ENCODE measurements around the gene MDM2. TPM values are rescaled to one million over a fixed set of nuclear protein-coding genes. Genes with fewer than 3 reads are reported as not detected.

The MDM2 gene
- total and polyA plus RNA-seq, 10 of the 15 experiments (the other 5 are each of a cell fraction or from before 2014, with no cell fraction given) = 48.2 to 174 (median 85.0) TPM

DNA sequence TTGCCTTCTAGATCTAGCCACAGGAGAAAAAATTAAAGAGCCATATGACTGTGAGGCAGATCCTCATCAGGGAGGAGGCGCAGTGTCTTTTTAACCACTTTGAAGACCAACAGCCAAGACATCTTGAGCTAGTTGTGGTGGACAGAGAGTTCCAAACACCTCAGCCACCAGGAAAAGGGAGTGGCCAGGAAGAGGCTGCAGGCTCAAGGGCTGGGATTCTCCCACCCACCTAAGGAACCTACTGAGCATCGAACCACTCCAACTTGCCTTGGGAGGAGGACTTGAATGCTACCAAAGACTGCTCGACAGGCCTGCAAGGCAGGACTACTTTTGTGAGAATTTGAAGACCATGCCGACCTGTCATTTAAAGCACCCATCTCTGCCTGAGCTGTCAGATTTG is 14.5 kb upstream of the MDM2 start:
- ATAC-seq (peak; percentile 13; the same call in 2 of the 3 replicates), DNase-seq (ENCODE audit: low read depth, low spot score) (no peak), FAIRE-seq (no peak)
- ChIA-PET POLR2A (no interaction called here), RAD21 (ENCODE audit: unreplicated experiment) (interaction anchor here (0.6 kb wide), 2 partner anchors 285 to 565 kb away, joined by 3 to 4 read pairs; no protein-coding TSS in a partner anchor), CTCF (interaction anchor here (0.6 to 1.1 kb wide), 3 partner anchors 15 to 758 kb away, joined by 3 read pairs; partner anchors contain the start of gene MDM2), SMC1A (ENCODE audit: uncharacterized antibody, unreplicated experiment) (interaction anchor here (0.8 to 1.2 kb wide), 4 partner anchors 12 to 106 kb away, joined by 3 read pairs; partner anchors contain the start of gene NUP107)
- Histone ChIP-seq H3K36me3 (ENCODE audit: control insufficient read depth in 2 of 2, insufficient read depth in 2 of 2, low read length in 1 of 2) (no peaks in the 10 kb centered on the region), H3K4me1 (ENCODE audit: control insufficient read depth, insufficient read depth, low read length) (no peaks in the 10 kb centered on the region), H3K4me2 (ENCODE audit: control insufficient read depth, insufficient read depth) (no peak overlapping the region), H3K79me2 (ENCODE audit: control insufficient read depth, insufficient read depth, low read length) (no peaks in the 10 kb centered on the region), H3K27me3 (replicated peaks in 1 of 2; ENCODE audit: control insufficient read depth in 2 of 2, insufficient read depth in 2 of 2, low read length in 1 of 2) (no peaks in the 10 kb centered on the region), H4K20me1 (ENCODE audit: control insufficient read depth, insufficient read depth) (no peaks in the 10 kb centered on the region), H3K27ac (ENCODE audit: control insufficient read depth, insufficient read depth) (no peak overlapping the region), H3K4me3 (no peak overlapping the region), H3K9me3 (replicated peaks; ENCODE audit: control insufficient read depth, insufficient read depth, low read length) (no peaks in the 10 kb centered on the region; the same call in 2 of the 3 replicates), H3K9ac (ENCODE audit: control insufficient read depth, insufficient read depth, low read length) (no peak overlapping the region), H2AFZ (ENCODE audit: control insufficient read depth, low read depth, low read length) (peak overlapping the region; percentile 37; the same call in 1 of the 2 replicates)
- in situ Hi-C loops (cut with MboI) = no loop called here
- intact Hi-C loops (cut with micrococcal nuclease; ENCODE audit: unreplicated experiment) = no loop called here
- no peak for TF ChIP-seq MTA3 (IDR thresholded peaks at IDR 0.05; ENCODE audit: borderline replicate concordance, low read length)
- TF ChIP-seq FOXK2 (IDR thresholded peaks at IDR 0.05) = no peak
- TF ChIP-seq NR2C2 (IDR thresholded peaks at IDR 0.05; ENCODE audit: borderline replicate concordance, control insufficient read depth, insufficient read length, low read depth) = no peak
- no peak for TF ChIP-seq SUPT20H (IDR thresholded peaks at IDR 0.05; ENCODE audit: borderline replicate concordance, control insufficient read depth, low read depth, low read length)
- TF ChIP-seq MTA2 (IDR thresholded peaks at IDR 0.05; ENCODE audit: low read depth) = no peak
- no peak for TF ChIP-seq SMAD1 (IDR thresholded peaks at IDR 0.05; ENCODE audit: low read depth, partially characterized antibody)
- TF ChIP-seq RFX5 (IDR thresholded peaks at IDR 0.05; ENCODE audit: low read depth, low read length) = no peak
- 95% methylated on average over 4 of the region's 4 CpGs for WGBS (ENCODE audit: insufficient coverage, insufficient replicate concordance, low lambda C conversion rate, missing lambda C conversion rate)
- no TSS peak for BruUV-seq (replicated peaks)

Measured in GM12878 (cell line).